Tongue (tissue), 2 donors: ENCODE results near the gene PLGLB2. TPM values are rescaled to one million over a fixed set of nuclear protein-coding genes. Genes with fewer than 3 reads are reported as not detected.
"Not testable (repeated sequence)": the region's sequence is repeated elsewhere in the genome, so short reads cannot be mapped to it uniquely, and the experiment has no call there.

Experiments used
- DNase-seq: peaks from one replicate; pipeline ENCODE4 v3.0.0-alpha.2; 2015
- total RNA-seq: library from RNA; depleted of rRNA; stranded (reverse); fragments of >200 nt; gene quantifications from one replicate; pipeline ENCODE4 v1.2.3, GENCODE V29; 2014

The PLGLB2 gene
- total RNA-seq = 2.6 TPM

- not testable (repeated sequence) for DNase-seq
Observed at GRCh38 chr2:87747791-87748190, at the start of gene PLGLB2. Gene PLGLB2 (plus strand): TSS chr2:87748087. CDS start chr2:87748154, 67 bp downstream.

GRCh38 chr2:87704572-87705323, 43.1 kb upstream of the PLGLB2 start:
- DNase-seq = not testable (repeated sequence)

DNA sequence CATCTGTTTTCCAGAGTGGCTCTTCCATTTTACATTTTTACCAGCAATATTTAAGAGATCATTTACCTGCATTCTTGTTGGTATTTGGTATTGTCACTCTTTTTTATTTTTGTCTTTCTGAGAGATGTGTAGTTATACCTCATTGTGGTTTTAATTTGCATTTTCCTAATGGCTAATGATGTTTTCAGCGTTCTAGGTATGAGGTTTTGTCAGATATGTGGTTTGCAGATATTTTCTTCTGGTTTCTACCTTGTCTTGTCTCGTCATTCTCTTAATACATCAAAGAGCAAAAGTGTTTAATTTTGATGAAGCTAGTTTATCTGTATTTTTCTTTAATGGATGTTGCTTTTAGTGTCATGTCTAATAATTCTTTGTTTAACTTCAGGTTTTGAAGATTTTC, 39.5 kb upstream of the PLGLB2 start:
- DNase-seq = not testable (repeated sequence)

DNA sequence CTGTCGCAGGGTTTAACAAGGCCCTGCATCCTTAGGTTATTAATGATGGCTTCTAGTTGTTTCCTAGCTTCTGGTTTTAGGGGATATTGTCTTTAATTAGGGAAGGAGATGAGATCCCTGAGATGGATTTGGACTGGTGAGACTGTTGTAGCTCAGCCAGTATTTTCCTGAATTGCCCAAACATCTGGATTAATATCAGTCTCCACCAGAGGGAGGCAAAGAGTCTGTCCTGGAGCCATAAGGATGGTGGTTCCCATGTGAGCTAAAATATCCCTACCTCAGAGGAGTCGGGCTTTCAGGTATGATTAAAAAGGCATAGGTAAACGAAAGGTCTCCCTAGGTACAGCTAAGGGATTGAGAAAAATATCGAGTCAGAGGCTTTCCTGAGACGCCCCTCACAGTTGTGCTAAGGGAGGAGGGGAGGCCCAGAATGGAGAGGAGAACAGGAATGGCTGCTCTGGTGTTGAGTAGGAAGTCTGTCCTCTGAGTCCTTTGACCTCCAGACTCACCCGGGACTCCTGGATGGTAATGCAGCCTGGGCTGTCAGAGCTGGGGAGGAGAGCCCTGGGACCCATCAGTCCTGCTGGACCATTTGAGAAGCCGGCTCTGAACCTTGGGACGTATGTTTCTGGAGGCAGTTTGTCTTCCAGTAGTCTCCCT, 19.8 kb upstream of the PLGLB2 start:
- DNase-seq = not testable (repeated sequence)

DNA sequence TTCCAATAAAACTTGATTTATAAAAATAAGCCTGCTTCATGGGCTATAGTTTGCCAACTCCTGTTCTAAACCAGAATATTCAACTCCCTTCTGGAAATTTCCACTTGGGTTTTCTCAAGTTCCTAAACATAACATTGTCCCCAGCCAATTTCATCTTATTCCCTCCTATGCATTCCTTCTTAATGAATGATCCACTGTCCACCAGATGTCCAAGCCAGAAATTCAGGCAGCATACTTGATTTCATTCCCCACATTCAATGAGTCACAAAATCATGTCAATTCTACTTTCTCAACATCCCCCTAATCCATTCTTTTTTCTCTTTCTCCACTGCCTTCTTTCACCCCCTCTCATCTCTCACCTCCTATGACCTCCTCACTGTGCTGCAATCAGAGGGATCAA, 7.0 kb upstream of the PLGLB2 start:
- not testable (repeated sequence) for DNase-seq

DNA sequence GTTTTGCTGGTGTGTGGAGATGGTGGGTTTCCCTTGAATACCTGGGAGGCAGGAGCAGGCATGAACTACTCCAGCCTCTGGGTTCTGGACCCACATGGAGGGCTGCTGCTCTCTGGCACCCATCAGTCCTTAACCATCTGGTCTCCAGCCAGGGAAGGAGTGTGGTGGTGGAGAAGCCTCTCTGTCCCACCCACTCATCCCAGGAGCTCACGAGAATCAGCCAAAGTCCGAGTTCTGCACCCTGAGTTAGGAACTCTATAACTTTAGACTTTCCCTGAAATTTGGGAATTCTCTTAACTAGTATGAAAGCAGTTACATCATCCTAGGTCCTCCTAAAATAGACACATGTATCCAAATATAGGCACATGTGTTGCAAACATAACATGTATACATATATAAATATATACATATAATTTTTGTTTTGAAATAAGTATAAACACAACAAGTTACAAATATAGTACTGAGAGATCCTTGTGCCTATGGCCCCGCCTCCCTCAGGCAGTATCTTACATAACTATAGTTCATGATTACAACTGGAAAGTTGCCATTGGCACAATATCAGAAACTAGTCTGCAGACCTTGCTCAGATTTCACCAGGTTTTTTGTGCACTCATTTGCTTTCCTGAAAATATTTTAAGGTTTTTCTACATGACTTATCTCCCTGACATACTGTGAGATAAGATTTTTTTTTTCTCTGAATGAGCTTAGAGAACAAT, 5.3 kb upstream of the PLGLB2 start:
- DNase-seq = not testable (repeated sequence)

GRCh38 chr2:87743638-87744037, 4.2 kb upstream of the PLGLB2 start:
- DNase-seq = not testable (repeated sequence)

- not testable (repeated sequence) for DNase-seq
Observed at GRCh38 chr2:87745353-87745951, 2.4 kb upstream of the PLGLB2 start.

GRCh38 chr2:87748524-87748923, 637 bp downstream of the PLGLB2 start:
- not testable (repeated sequence) for DNase-seq

DNA sequence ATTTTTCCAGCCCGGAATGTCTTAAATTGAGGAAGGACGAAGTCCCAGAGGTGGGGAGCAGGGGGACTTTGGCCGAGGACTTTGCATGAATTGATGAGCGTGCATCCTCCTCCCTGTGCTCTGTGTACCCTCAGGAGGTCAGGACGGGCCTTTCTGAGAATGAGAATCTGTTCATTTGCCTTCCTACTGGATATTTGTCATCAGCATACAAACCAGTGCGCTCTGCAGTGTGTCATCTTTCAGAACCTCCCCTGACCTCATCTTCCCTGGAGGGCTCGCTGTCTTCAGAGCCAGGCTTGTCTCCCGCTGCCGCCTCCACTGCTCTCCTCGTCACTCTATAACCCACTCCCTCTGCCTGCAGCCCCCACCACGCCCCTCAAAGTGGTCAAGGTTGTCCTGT, 2.7 kb downstream of the PLGLB2 start:
- peak; percentile 0 for DNase-seq

DNA sequence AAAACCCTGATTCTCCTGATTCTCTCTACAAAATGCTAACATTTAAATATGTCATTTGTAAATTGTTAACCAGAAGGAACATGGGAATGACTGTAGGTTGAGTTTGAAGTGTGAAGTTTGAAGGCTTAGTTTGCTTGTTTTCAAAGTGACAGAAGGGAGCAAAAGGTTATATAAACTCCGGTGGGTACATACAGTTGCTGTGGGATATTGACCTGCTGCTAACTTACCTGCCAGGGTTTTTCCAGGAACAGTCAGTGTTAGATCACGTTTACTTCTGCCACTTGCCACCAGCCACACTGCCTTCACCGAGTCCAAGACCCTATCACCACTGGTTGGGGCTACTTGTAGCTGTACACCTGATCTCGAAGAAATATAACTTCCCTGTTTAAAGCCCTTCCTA, 6.9 kb downstream of the PLGLB2 start:
- not testable (repeated sequence) for DNase-seq

Other genes starting within 250 kb of the PLGLB2 start
- 3.7 TPM for gene RGPD2, start 77.7 kb downstream of the PLGLB2 start, total RNA-seq